GM21529 (cell line): ENCODE data around the gene FSIP1.

Experiments
- ATAC-seq: cut with Tn5 transposase; IDR thresholded peaks from one replicate; pipeline ENCODE4 v1.9.1; 2021; ENCODE audit not compliant: unreplicated experiment

Gene FSIP1

GRCh38 chr15:39558421-39558820 lies 224.2 kb downstream of the FSIP1 start:
- no peak for ATAC-seq

GRCh38 chr15:39556461-39556860 lies 226.2 kb downstream of the FSIP1 start:
- ATAC-seq, result no peak

- ATAC-seq, result no peak
These were observed 226.8 kb downstream of the FSIP1 start for GRCh38 chr15:39555885-39556284.

- no peak for ATAC-seq
These were observed 227.8 kb downstream of the FSIP1 start for GRCh38 chr15:39554746-39555387.

GRCh38 chr15:39553947-39554693 lies 228.5 kb downstream of the FSIP1 start:
- ATAC-seq, result no peak

- no peak for ATAC-seq
These were observed 230.1 kb downstream of the FSIP1 start for GRCh38 chr15:39552556-39552955.

- no peak for ATAC-seq
These were observed 231.2 kb downstream of the FSIP1 start for GRCh38 chr15:39551476-39551875.
